Loucy (cell line): ENCODE measurements around the gene DUSP28.

Experiments
- H2AFZ ChIP-seq: fragments of 200-600 bp; sonication (generic); 2 replicates; pipeline ENCODE4 v1.6.0; 2016; ENCODE audit warnings: antibody characterized with exemption, mild to moderate bottlenecking, low read length, moderate library complexity
- H3F3A ChIP-seq: fragments of 200-600 bp; 2 replicates; pipeline ENCODE4 v1.6.0; 2016; ENCODE audit warnings: antibody characterized with exemption, low read depth, mild to moderate bottlenecking
- H3K27me3 ChIP-seq: fragments of 200-600 bp; sonication (generic); 2 replicates; pipeline ENCODE4 v1.6.1; 2014; ENCODE audit warnings: low read length, mild to moderate bottlenecking; ENCODE audit not compliant: insufficient read depth, poor library complexity, severe bottlenecking
- H3K36me3 ChIP-seq: fragments of 200-600 bp; sonication (generic); 2 replicates; pipeline ENCODE4 v1.6.1; 2016; ENCODE audit warnings: low read length; ENCODE audit not compliant: insufficient read depth
- H3K4me1 ChIP-seq: fragments of 200-600 bp; sonication (generic); 2 replicates; pipeline ENCODE4 v1.5.1; 2014; ENCODE audit warnings: low read length, mild to moderate bottlenecking; ENCODE audit not compliant: insufficient read depth, poor library complexity, severe bottlenecking
- H3K4me2 ChIP-seq: fragments of 200-600 bp; sonication (generic); 2 replicates; pipeline ENCODE4 v1.6.0; 2014; ENCODE audit warnings: antibody characterized with exemption, low read length, low read depth, mild to moderate bottlenecking; ENCODE audit not compliant: poor library complexity, severe bottlenecking
- H3K4me3 ChIP-seq: fragments of 200-600 bp; sonication (generic); 2 replicates; pipeline ENCODE4 v1.5.1; 2014; ENCODE audit warnings: low read length, mild to moderate bottlenecking, mixed read lengths; ENCODE audit not compliant: poor library complexity, severe bottlenecking
- H3K79me2 ChIP-seq: fragments of 200-600 bp; sonication (generic); 2 replicates; pipeline ENCODE4 v1.6.1; 2014; ENCODE audit warnings: low read length; ENCODE audit not compliant: insufficient read depth
- H3K9ac ChIP-seq: fragments of 200-600 bp; sonication (generic); 2 replicates; pipeline ENCODE4 v1.6.0; 2014; ENCODE audit warnings: mild to moderate bottlenecking, low read depth, low read length, moderate library complexity; ENCODE audit not compliant: poor library complexity, severe bottlenecking
- H3K9me2 ChIP-seq: fragments of 200-600 bp; sonication (generic); replicated peaks from 2 replicates; pipeline ENCODE4 v1.6.1; 2016; ENCODE audit warnings: low read depth, low read length, mixed read lengths
- H3K9me3 ChIP-seq: fragments of 200-600 bp; sonication (generic); 2 replicates; pipeline ENCODE4 v1.6.1; 2014; ENCODE audit warnings: mild to moderate bottlenecking, antibody characterized with exemption, low read length, low read depth; ENCODE audit not compliant: insufficient read depth
- H4K20me1 ChIP-seq: fragments of 200-600 bp; sonication (generic); 2 replicates; pipeline ENCODE4 v1.6.0; 2014; ENCODE audit warnings: antibody characterized with exemption, low read length, mild to moderate bottlenecking; ENCODE audit not compliant: insufficient read depth, poor library complexity, severe bottlenecking
- EZH2phosphoT487 ChIP-seq: fragments of 200-600 bp; IDR thresholded peaks from 2 replicates; pipeline ENCODE4 v1.6.1; 2018; ENCODE audit warnings: antibody characterized with exemption, mild to moderate bottlenecking, moderate library complexity, borderline replicate concordance
- TF ChIP-seq, protein P1 (sequence below): fragments of 200-600 bp; sonication (generic); conservative IDR thresholded peaks from 2 replicates; pipeline ENCODE4 v1.5.1; 2014; ENCODE audit warnings: mild to moderate bottlenecking, antibody characterized with exemption, low read length

DUSP28 gene

DNA sequence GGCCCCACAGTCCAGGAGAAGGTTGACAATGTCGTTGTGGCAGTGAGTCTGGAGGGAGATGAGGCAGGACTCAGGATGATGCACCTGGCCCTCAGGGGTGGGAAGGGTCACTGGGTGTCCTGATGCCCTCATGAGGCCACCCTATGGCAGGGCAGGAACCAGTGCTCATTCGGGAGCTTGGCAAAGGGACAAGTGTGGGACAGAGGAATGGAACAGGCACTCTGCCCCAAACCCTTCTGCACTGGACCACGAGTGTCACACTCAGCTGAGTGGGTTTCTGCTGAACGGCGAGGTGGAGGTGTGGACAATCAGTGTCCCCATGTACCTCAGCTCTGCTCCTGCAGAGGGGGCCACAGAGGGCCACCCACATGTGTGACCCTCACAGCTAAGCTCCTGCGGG lies 34.4 kb upstream of the DUSP28 start:
- H3K36me3 ChIP-seq = peaks cover 54% of the 10 kb centered on the region; the same call in 1 of the 2 replicates

DNA sequence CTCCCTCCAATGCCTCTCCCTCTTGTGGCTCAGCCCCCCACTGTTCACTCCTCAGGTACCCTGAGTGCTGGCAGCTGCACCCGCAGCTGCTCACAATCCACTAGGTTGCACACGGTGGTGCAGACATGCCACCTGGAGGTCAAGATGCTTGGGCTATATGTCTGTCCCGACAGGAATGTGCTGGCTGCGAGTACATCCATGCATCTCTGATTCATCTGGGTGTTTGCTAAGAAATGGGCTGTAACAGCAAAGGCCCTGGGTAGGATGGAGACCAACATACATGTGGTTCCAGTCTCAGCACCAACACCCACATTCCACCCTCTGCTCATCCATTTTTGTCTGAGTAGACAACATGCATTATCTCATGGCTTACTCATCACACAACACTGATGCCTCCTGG lies 33.6 kb upstream of the DUSP28 start:
- Histone ChIP-seq H3K4me3 (no peak overlapping the region), H4K20me1 (no peaks in the 10 kb centered on the region)

More for the DNA sequence above, 34.4 kb upstream of the DUSP28 start:
- Histone ChIP-seq H3K9me2 (no peaks in the 10 kb centered on the region), H3K79me2 (no peaks in the 10 kb centered on the region), H3K4me2 (no peak overlapping the region), H3K9ac (no peak overlapping the region), H3K9me3 (peaks cover 18% of the 10 kb centered on the region; the same call in 1 of the 2 replicates), H2AFZ (no peak overlapping the region), H3K4me3 (no peak overlapping the region), H3F3A (no peaks in the 10 kb centered on the region), H4K20me1 (no peaks in the 10 kb centered on the region), H3K27me3 (no peaks in the 10 kb centered on the region), H3K4me1 (no peaks in the 10 kb centered on the region)
- TF ChIP-seq, protein P1, sequence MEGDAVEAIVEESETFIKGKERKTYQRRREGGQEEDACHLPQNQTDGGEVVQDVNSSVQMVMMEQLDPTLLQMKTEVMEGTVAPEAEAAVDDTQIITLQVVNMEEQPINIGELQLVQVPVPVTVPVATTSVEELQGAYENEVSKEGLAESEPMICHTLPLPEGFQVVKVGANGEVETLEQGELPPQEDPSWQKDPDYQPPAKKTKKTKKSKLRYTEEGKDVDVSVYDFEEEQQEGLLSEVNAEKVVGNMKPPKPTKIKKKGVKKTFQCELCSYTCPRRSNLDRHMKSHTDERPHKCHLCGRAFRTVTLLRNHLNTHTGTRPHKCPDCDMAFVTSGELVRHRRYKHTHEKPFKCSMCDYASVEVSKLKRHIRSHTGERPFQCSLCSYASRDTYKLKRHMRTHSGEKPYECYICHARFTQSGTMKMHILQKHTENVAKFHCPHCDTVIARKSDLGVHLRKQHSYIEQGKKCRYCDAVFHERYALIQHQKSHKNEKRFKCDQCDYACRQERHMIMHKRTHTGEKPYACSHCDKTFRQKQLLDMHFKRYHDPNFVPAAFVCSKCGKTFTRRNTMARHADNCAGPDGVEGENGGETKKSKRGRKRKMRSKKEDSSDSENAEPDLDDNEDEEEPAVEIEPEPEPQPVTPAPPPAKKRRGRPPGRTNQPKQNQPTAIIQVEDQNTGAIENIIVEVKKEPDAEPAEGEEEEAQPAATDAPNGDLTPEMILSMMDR = no peak
- no peak for TF ChIP-seq EZH2phosphoT487

DNA sequence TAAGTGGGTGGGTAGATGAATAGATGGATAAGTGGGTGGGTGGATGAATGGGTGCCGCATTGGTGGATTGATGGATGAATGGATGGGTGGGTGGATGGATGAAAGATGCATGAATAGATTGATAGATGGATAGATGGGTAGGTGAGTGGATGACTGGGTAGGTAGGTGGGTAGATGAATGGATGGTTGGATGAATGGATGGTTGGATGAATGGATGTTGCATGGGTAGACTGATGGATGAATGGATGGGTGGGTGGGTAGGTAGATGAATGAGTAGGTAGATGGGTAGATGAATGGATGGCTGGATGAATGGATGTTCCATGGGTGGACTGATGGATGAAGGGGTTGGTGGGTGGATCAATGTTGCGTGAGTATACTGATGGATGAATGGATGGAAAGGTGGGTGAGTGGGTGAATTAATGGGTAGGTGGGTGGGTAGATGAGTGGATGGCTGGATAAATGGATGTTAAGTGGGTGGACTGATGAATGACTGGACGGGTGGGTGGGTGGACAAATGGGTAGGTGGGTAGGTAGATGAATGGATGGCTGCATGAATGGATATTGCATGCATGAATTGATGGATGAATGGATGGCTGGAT lies 32.9 kb upstream of the DUSP28 start:
- H3F3A ChIP-seq = no peaks in the 10 kb centered on the region
- TF ChIP-seq, protein P1 = no peak
- no peak for TF ChIP-seq EZH2phosphoT487
- H3K36me3 ChIP-seq = peaks cover 62% of the 10 kb centered on the region; the same call in 1 of the 2 replicates
- peaks cover 31% of the 10 kb centered on the region; the same call in 1 of the 2 replicates for H3K9me3 ChIP-seq
- no peaks in the 10 kb centered on the region for H3K9me2 ChIP-seq
- H3K79me2 ChIP-seq = no peaks in the 10 kb centered on the region
- no peak overlapping the region for H3K9ac ChIP-seq
- H3K27me3 ChIP-seq = no peaks in the 10 kb centered on the region
- H3K4me3 ChIP-seq = no peak overlapping the region
- no peaks in the 10 kb centered on the region for H3K4me1 ChIP-seq
- no peak overlapping the region for H3K4me2 ChIP-seq
- no peaks in the 10 kb centered on the region for H4K20me1 ChIP-seq
- no peak overlapping the region for H2AFZ ChIP-seq

More for the DNA sequence above, 33.6 kb upstream of the DUSP28 start:
- no peak for TF ChIP-seq EZH2phosphoT487
- TF ChIP-seq, protein P1 = no peak
- Histone ChIP-seq H3K9me3 (peaks cover 24% of the 10 kb centered on the region; the same call in 1 of the 2 replicates), H2AFZ (no peak overlapping the region), H3K27me3 (no peaks in the 10 kb centered on the region), H3K79me2 (no peaks in the 10 kb centered on the region), H3F3A (no peaks in the 10 kb centered on the region), H3K9me2 (no peaks in the 10 kb centered on the region), H3K9ac (no peak overlapping the region), H3K4me1 (no peaks in the 10 kb centered on the region), H3K4me2 (no peak overlapping the region), H3K36me3 (peaks cover 60% of the 10 kb centered on the region; the same call in 1 of the 2 replicates)
